HEK293 (cell line): ENCODE data around the gene C17orf50.
A peak's percentile ranks its signal among the peaks of the same experiment; 100 is the strongest.

Source experiments
- CTCF ChIA-PET: fragments of 350-600 bp; formaldehyde crosslinking; extraction: SDS; loops from one replicate; lab custom pipeline; 2021; ENCODE audit warnings: antibody characterized with exemption; lab: Yijun Ruan, JAX
- POLR2A ChIA-PET: fragments of 300-600 bp; formaldehyde crosslinking; extraction: SDS; loops from one replicate; lab custom pipeline; 2020; ENCODE audit warnings: antibody characterized with exemption, inconsistent platforms; lab: Yijun Ruan, JAX
- H3K27ac ChIP-seq: fragments of 200-500 bp; sonication (Bioruptor generic); 2 replicates; pipeline ENCODE4 v1.5.1; 2014; ENCODE audit warnings: low read depth, low read length, control low read depth, inconsistent platforms; ENCODE audit errors: extremely low read depth
- H3K36me3 ChIP-seq, 2 experiments: fragments of 200-500 bp in 1 of 2; sonication (Bioruptor generic) in 1 of 2; 1 replicate in 1 of 2; 2 replicates in 1 of 2; pipeline ENCODE4 v1.5.1; 2014 to 2017; ENCODE audit warnings: inconsistent platforms in 2 of 2, low read length in 2 of 2; ENCODE audit not compliant: control insufficient read depth in 2 of 2, insufficient read depth in 1 of 2
- H3K4me1 ChIP-seq: fragments of 200-500 bp; sonication (Bioruptor generic); 2 replicates; pipeline ENCODE4 v1.5.1; 2014; ENCODE audit warnings: mild to moderate bottlenecking, low read length, inconsistent platforms; ENCODE audit not compliant: control insufficient read depth, insufficient read depth
- H3K4me3 ChIP-seq: 2 replicates; pipeline ENCODE4 v1.5.1; 2011; ENCODE audit warnings: low read depth, mild to moderate bottlenecking, control low read depth, low read length, moderate library complexity
- H3K9me3 ChIP-seq: fragments of 200-500 bp; sonication (Bioruptor generic); 2 replicates; pipeline ENCODE4 v1.5.1; 2014; ENCODE audit warnings: low read depth, low read length, inconsistent platforms; ENCODE audit not compliant: control insufficient read depth, insufficient read depth
- BCL11A ChIP-seq: fragments of 450-650 bp; formaldehyde crosslinking; IDR thresholded peaks from 2 replicates; pipeline ENCODE4 v1.5.1; 2016; ENCODE audit warnings: low read depth, missing biosample characterization, missing genetic modification characterization
- FEZF1 ChIP-seq: fragments of 450-650 bp; formaldehyde crosslinking; IDR thresholded peaks from 2 replicates; pipeline ENCODE4 v1.5.1; 2016; ENCODE audit warnings: missing biosample characterization, missing genetic modification characterization
- GFI1B ChIP-seq: fragments of 450-650 bp; formaldehyde crosslinking; IDR thresholded peaks from 2 replicates; pipeline ENCODE4 v1.5.1; 2016; ENCODE audit warnings: missing biosample characterization, missing genetic modification characterization
- GLIS1 ChIP-seq: fragments of 450-650 bp; formaldehyde crosslinking; IDR thresholded peaks from 2 replicates; pipeline ENCODE4 v1.5.1; 2016; ENCODE audit warnings: missing biosample characterization, missing genetic modification characterization
- HOXC10 ChIP-seq: sonication (generic); formaldehyde crosslinking; IDR thresholded peaks from 2 replicates; pipeline ENCODE4 v1.8.1; 2023; ENCODE audit warnings: mild to moderate bottlenecking, missing genetic modification reagents
- KLF9 ChIP-seq: fragments of 450-650 bp; formaldehyde crosslinking; IDR thresholded peaks from 2 replicates; pipeline ENCODE4 v1.5.1; 2016; ENCODE audit warnings: missing biosample characterization, missing genetic modification characterization, low read depth
- SCRT1 ChIP-seq: fragments of 450-650 bp; formaldehyde crosslinking; IDR thresholded peaks from 2 replicates; pipeline ENCODE4 v1.5.1; 2016; ENCODE audit warnings: missing biosample characterization, missing genetic modification characterization, borderline replicate concordance
- SCRT2 ChIP-seq: fragments of 450-650 bp; formaldehyde crosslinking; IDR thresholded peaks from 2 replicates; pipeline ENCODE4 v1.5.1; 2016; ENCODE audit warnings: missing biosample characterization, missing genetic modification characterization
- ZNF10 ChIP-seq: fragments of 450-650 bp; formaldehyde crosslinking; IDR thresholded peaks from 2 replicates; pipeline ENCODE4 v1.5.1; 2017; ENCODE audit warnings: missing biosample characterization, missing genetic modification characterization
- ZNF133 ChIP-seq: fragments of 450-650 bp; formaldehyde crosslinking; IDR thresholded peaks from 2 replicates; pipeline ENCODE4 v1.5.1; 2016; ENCODE audit warnings: missing biosample characterization, missing genetic modification characterization
- ZNF138 ChIP-seq: fragments of 450-650 bp; formaldehyde crosslinking; IDR thresholded peaks from 2 replicates; pipeline ENCODE4 v1.5.1; 2016; ENCODE audit warnings: missing biosample characterization, missing genetic modification characterization, borderline replicate concordance
- ZNF157 ChIP-seq: fragments of 450-650 bp; formaldehyde crosslinking; IDR thresholded peaks from 2 replicates; pipeline ENCODE4 v1.5.1; 2016; ENCODE audit warnings: missing biosample characterization, missing genetic modification characterization
- ZNF2 ChIP-seq: fragments of 450-650 bp; formaldehyde crosslinking; IDR thresholded peaks from 2 replicates; pipeline ENCODE4 v1.5.1; 2016; ENCODE audit warnings: missing biosample characterization, missing genetic modification characterization
- ZNF404 ChIP-seq: fragments of 450-650 bp; formaldehyde crosslinking; IDR thresholded peaks from 2 replicates; pipeline ENCODE4 v1.5.1; 2017; ENCODE audit warnings: missing biosample characterization, missing genetic modification characterization
- ZNF548 ChIP-seq: fragments of 450-650 bp; formaldehyde crosslinking; IDR thresholded peaks from 2 replicates; pipeline ENCODE4 v1.5.1; 2016; ENCODE audit warnings: missing biosample characterization, missing genetic modification characterization
- ZNF707 ChIP-seq: fragments of 450-650 bp; formaldehyde crosslinking; IDR thresholded peaks from 2 replicates; pipeline ENCODE4 v1.5.1; 2016; ENCODE audit warnings: missing biosample characterization, missing genetic modification characterization
- TF ChIP-seq, protein P1 (sequence below): fragments of 450-650 bp; formaldehyde crosslinking; IDR thresholded peaks from 2 replicates; pipeline ENCODE4 v1.5.1; 2016; ENCODE audit warnings: missing biosample characterization, missing genetic modification characterization
- TF ChIP-seq, protein P2 (sequence below): fragments of 450-650 bp; formaldehyde crosslinking; IDR thresholded peaks from 2 replicates; pipeline ENCODE4; 2016; ENCODE audit warnings: missing biosample characterization, missing genetic modification characterization
- TF ChIP-seq, protein P3 (sequence below): fragments of 450-650 bp; formaldehyde crosslinking; IDR thresholded peaks from 2 replicates; pipeline ENCODE4 v1.5.1; 2017; ENCODE audit warnings: missing biosample characterization, missing genetic modification characterization
- TF ChIP-seq, protein P4 (sequence below): fragments of 450-650 bp; formaldehyde crosslinking; IDR thresholded peaks from 2 replicates; pipeline ENCODE4 v1.5.1; 2016; ENCODE audit warnings: missing biosample characterization, missing genetic modification characterization
- TF ChIP-seq, protein P5 (sequence below): fragments of 450-650 bp; formaldehyde crosslinking; IDR thresholded peaks from 2 replicates; pipeline ENCODE4 v1.5.1; 2017; ENCODE audit warnings: missing biosample characterization, missing genetic modification characterization
- TF ChIP-seq, protein P6 (sequence below): fragments of 450-650 bp; formaldehyde crosslinking; conservative IDR thresholded peaks from 2 replicates; pipeline ENCODE4 v1.5.1; 2016; ENCODE audit warnings: low read depth, missing biosample characterization, missing genetic modification characterization

Gene C17orf50

DNA sequence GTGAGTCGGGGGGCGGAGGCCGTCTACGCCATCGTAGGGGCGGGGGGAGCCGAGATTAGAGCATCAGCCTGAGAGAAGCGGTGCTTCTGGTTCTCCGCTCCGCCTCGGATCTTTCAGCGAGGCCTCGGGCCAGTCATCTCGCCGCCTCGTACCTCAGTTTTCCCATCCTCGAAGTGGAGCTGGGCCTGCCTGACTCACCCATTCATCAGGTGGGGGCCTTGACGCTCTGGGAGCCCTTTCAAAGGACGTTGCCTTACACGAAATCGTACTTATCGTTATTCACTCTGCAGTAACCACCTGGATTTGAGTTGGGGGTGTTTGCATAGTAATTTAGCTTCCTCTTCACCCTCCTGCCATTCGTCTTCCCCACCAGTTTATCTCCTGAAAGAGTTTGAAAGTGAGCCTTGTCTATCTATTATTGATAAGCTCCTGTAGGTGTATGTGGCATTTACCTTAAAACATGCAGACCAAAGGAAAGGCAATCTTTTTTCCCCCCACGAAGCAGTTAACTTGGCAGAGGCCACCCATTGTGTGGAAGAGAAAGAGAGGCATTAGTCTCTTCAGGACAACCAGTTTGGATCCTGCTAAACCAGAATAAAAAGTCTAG, 49.3 kb downstream of the C17orf50 start:
- Histone ChIP-seq H3K4me3 (peak overlapping the region; percentile 98), H3K4me1 (peaks cover 15% of the 10 kb centered on the region), H3K36me3 (peaks cover 27% of the 10 kb centered on the region in 2 experiments), H3K9me3 (no peaks in the 10 kb centered on the region), H3K27ac (peak overlapping the region; percentile 96)
- CTCF ChIA-PET, result interaction anchor here (0.7 to 5.8 kb wide), 7 partner anchors 9 to 63 kb away, joined by 3 to 118 read pairs (median 4); no protein-coding TSS in a partner anchor
- POLR2A ChIA-PET, result interaction anchor here (0.7 to 3.2 kb wide), 17 partner anchors 9 to 437 kb away, joined by 3 to 85 read pairs (median 8); partner anchors contain the start of genes MMP28, RDM1 and SLFN11
- TF ChIP-seq ZNF2, result no peak
- no peak for TF ChIP-seq HOXC10 (CRISPR knock-in tag)
- no peak for TF ChIP-seq ZNF404
- TF ChIP-seq, protein P1, sequence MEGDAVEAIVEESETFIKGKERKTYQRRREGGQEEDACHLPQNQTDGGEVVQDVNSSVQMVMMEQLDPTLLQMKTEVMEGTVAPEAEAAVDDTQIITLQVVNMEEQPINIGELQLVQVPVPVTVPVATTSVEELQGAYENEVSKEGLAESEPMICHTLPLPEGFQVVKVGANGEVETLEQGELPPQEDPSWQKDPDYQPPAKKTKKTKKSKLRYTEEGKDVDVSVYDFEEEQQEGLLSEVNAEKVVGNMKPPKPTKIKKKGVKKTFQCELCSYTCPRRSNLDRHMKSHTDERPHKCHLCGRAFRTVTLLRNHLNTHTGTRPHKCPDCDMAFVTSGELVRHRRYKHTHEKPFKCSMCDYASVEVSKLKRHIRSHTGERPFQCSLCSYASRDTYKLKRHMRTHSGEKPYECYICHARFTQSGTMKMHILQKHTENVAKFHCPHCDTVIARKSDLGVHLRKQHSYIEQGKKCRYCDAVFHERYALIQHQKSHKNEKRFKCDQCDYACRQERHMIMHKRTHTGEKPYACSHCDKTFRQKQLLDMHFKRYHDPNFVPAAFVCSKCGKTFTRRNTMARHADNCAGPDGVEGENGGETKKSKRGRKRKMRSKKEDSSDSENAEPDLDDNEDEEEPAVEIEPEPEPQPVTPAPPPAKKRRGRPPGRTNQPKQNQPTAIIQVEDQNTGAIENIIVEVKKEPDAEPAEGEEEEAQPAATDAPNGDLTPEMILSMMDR (tag by site-specific recombination), result no peak
- TF ChIP-seq, protein P2, sequence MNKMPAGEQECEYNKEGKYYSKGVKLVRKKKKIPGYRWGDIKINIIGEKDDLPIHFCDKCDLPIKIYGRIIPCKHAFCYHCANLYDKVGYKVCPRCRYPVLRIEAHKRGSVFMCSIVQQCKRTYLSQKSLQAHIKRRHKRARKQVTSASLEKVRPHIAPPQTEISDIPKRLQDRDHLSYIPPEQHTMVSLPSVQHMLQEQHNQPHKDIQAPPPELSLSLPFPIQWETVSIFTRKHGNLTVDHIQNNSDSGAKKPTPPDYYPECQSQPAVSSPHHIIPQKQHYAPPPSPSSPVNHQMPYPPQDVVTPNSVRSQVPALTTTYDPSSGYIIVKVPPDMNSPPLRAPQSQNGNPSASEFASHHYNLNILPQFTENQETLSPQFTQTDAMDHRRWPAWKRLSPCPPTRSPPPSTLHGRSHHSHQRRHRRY (tag by site-specific recombination), result no peak
- TF ChIP-seq KLF9 (tag by site-specific recombination), result no peak
- TF ChIP-seq, protein P3, sequence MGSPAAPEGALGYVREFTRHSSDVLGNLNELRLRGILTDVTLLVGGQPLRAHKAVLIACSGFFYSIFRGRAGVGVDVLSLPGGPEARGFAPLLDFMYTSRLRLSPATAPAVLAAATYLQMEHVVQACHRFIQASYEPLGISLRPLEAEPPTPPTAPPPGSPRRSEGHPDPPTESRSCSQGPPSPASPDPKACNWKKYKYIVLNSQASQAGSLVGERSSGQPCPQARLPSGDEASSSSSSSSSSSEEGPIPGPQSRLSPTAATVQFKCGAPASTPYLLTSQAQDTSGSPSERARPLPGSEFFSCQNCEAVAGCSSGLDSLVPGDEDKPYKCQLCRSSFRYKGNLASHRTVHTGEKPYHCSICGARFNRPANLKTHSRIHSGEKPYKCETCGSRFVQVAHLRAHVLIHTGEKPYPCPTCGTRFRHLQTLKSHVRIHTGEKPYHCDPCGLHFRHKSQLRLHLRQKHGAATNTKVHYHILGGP (tag by site-specific recombination), result no peak
- 0 out of 2 replicates have a peak, but pooled peaks have one; percentile 31 for TF ChIP-seq SCRT1 (tag by site-specific recombination)
- no peak for TF ChIP-seq ZNF707
- TF ChIP-seq GLIS1 (tag by site-specific recombination), result no peak; the same call in 1 of the 2 replicates
- peak; percentile 97 for TF ChIP-seq SCRT2 (tag by site-specific recombination)
- no peak for TF ChIP-seq FEZF1 (tag by site-specific recombination)
- TF ChIP-seq BCL11A, result no peak
- no peak for TF ChIP-seq ZNF133 (tag by site-specific recombination)
- 0 out of 2 replicates have a peak, but pooled peaks have one; percentile 1 for TF ChIP-seq GFI1B (tag by site-specific recombination)
- no peak for TF ChIP-seq ZNF138 (tag by site-specific recombination)
- TF ChIP-seq, protein P4, sequence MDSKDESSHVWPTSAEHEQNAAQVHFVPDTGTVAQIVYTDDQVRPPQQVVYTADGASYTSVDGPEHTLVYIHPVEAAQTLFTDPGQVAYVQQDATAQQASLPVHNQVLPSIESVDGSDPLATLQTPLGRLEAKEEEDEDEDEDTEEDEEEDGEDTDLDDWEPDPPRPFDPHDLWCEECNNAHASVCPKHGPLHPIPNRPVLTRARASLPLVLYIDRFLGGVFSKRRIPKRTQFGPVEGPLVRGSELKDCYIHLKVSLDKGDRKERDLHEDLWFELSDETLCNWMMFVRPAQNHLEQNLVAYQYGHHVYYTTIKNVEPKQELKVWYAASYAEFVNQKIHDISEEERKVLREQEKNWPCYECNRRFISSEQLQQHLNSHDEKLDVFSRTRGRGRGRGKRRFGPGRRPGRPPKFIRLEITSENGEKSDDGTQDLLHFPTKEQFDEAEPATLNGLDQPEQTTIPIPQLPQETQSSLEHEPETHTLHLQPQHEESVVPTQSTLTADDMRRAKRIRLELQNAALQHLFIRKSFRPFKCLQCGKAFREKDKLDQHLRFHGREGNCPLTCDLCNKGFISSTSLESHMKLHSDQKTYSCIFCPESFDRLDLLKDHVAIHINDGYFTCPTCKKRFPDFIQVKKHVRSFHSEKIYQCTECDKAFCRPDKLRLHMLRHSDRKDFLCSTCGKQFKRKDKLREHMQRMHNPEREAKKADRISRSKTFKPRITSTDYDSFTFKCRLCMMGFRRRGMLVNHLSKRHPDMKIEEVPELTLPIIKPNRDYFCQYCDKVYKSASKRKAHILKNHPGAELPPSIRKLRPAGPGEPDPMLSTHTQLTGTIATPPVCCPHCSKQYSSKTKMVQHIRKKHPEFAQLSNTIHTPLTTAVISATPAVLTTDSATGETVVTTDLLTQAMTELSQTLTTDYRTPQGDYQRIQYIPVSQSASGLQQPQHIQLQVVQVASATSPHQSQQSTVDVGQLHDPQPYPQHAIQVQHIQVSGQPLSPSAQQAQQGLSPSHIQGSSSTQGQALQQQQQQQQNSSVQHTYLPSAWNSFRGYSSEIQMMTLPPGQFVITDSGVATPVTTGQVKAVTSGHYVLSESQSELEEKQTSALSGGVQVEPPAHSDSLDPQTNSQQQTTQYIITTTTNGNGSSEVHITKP, result peak; percentile 68
- TF ChIP-seq ZNF548 (tag by site-specific recombination), result no peak
- no peak for TF ChIP-seq ZNF10 (tag by site-specific recombination)
- TF ChIP-seq, protein P5, sequence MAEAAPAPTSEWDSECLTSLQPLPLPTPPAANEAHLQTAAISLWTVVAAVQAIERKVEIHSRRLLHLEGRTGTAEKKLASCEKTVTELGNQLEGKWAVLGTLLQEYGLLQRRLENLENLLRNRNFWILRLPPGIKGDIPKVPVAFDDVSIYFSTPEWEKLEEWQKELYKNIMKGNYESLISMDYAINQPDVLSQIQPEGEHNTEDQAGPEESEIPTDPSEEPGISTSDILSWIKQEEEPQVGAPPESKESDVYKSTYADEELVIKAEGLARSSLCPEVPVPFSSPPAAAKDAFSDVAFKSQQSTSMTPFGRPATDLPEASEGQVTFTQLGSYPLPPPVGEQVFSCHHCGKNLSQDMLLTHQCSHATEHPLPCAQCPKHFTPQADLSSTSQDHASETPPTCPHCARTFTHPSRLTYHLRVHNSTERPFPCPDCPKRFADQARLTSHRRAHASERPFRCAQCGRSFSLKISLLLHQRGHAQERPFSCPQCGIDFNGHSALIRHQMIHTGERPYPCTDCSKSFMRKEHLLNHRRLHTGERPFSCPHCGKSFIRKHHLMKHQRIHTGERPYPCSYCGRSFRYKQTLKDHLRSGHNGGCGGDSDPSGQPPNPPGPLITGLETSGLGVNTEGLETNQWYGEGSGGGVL, result no peak
- no peak for TF ChIP-seq ZNF157 (tag by site-specific recombination)
- TF ChIP-seq, protein P6, sequence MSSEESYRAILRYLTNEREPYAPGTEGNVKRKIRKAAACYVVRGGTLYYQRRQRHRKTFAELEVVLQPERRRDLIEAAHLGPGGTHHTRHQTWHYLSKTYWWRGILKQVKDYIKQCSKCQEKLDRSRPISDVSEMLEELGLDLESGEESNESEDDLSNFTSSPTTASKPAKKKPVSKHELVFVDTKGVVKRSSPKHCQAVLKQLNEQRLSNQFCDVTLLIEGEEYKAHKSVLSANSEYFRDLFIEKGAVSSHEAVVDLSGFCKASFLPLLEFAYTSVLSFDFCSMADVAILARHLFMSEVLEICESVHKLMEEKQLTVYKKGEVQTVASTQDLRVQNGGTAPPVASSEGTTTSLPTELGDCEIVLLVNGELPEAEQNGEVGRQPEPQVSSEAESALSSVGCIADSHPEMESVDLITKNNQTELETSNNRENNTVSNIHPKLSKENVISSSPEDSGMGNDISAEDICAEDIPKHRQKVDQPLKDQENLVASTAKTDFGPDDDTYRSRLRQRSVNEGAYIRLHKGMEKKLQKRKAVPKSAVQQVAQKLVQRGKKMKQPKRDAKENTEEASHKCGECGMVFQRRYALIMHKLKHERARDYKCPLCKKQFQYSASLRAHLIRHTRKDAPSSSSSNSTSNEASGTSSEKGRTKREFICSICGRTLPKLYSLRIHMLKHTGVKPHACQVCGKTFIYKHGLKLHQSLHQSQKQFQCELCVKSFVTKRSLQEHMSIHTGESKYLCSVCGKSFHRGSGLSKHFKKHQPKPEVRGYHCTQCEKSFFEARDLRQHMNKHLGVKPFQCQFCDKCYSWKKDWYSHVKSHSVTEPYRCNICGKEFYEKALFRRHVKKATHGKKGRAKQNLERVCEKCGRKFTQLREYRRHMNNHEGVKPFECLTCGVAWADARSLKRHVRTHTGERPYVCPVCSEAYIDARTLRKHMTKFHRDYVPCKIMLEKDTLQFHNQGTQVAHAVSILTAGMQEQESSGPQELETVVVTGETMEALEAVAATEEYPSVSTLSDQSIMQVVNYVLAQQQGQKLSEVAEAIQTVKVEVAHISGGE (tag by site-specific recombination), result 0 out of 2 replicates have a peak, but pooled peaks have one; percentile 6
